GM12878 (cell line): ENCODE data around the gene NAP1L1. TPM values are rescaled to one million over a fixed set of nuclear protein-coding genes. Genes with fewer than 3 reads are reported as not detected.
A peak's percentile ranks its signal among the peaks of the same experiment; 100 is the strongest.

Experiments used
- ATAC-seq: fragments of 200-7000 bp; cut with Tn5 transposase; 3 replicates; pipeline ENCODE4 v1.9.1; 2020; ENCODE audit warnings: mild to moderate bottlenecking, moderate library complexity
- BruUV-seq: library from RNA; stranded (reverse); fragments of 400-500 nt; replicated peaks from 2 replicates; lab custom pipeline; 2021; lab: Mats Ljungman, UMichigan
- CTCF ChIA-PET: fragments of 300-600 bp; sonication (Branson Sonifier 250); formaldehyde crosslinking; extraction: SDS; loops from one replicate; lab custom pipeline; 2021; ENCODE audit warnings: inconsistent platforms; lab: Yijun Ruan, JAX
- POLR2A ChIA-PET: fragments of 350-600 bp; formaldehyde crosslinking; extraction: SDS; loops from one replicate; lab custom pipeline; 2021; ENCODE audit warnings: inconsistent platforms; lab: Charles Lee
- RAD21 ChIA-PET: fragments of 300-600 bp; sonication (Branson Sonifier 250); formaldehyde crosslinking; loops from one replicate; lab custom pipeline; 2023; ENCODE audit warnings: antibody characterized with exemption; ENCODE audit not compliant: unreplicated experiment; lab: Charles Lee
- SMC1A ChIA-PET: fragments of 300-600 bp; sonication (Branson Sonifier 250); formaldehyde crosslinking; loops from one replicate; lab custom pipeline; 2023; ENCODE audit not compliant: unreplicated experiment, uncharacterized antibody; lab: Charles Lee
- DNase-seq: peaks from one replicate; pipeline ENCODE4 v3.0.0-alpha.2; 2011; ENCODE audit warnings: low read depth, low spot score
- FAIRE-seq: peaks from 3 replicates; lab custom pipeline; 2011; peaks lifted over from hg19 to GRCh38; lab: Jason Lieb, UNC
- H2AFZ ChIP-seq: 2 replicates; pipeline ENCODE4 v1.6.0; 2011; ENCODE audit warnings: low read depth, low read length, control low read depth; ENCODE audit not compliant: control insufficient read depth
- H3K27ac ChIP-seq: 2 replicates; pipeline ENCODE4 v1.5.1; 2011; ENCODE audit warnings: control low read depth; ENCODE audit not compliant: control insufficient read depth, insufficient read depth
- H3K27me3 ChIP-seq, 2 experiments: replicated peaks in 1 of 2; 2 replicates each; pipeline versions ENCODE4 v1.6.0 to v1.6.1; 2011; ENCODE audit warnings: low read length in 1 of 2; ENCODE audit not compliant: control insufficient read depth in 2 of 2, insufficient read depth in 2 of 2
- H3K36me3 ChIP-seq, 2 experiments: 2 replicates each; pipeline ENCODE4 v1.5.1; 2011; ENCODE audit warnings: low read length in 1 of 2; ENCODE audit not compliant: control insufficient read depth in 2 of 2, insufficient read depth in 2 of 2
- H3K4me1 ChIP-seq: 2 replicates; pipeline ENCODE4 v1.6.1; 2011; ENCODE audit warnings: mild to moderate bottlenecking, low read length, moderate library complexity, mixed read lengths; ENCODE audit not compliant: control insufficient read depth, insufficient read depth
- H3K4me2 ChIP-seq: 2 replicates; pipeline ENCODE4 v1.6.0; 2011; ENCODE audit warnings: control low read depth; ENCODE audit not compliant: control insufficient read depth, insufficient read depth
- H3K4me3 ChIP-seq: fragments of 200-600 bp; sonication (generic); 2 replicates; pipeline ENCODE4 v1.5.1; 2016
- H3K79me2 ChIP-seq: 2 replicates; pipeline ENCODE4 v1.6.0; 2011; ENCODE audit warnings: low read length; ENCODE audit not compliant: control insufficient read depth, insufficient read depth
- H3K9ac ChIP-seq: 2 replicates; pipeline ENCODE4 v1.8.0; 2011; ENCODE audit warnings: low read length, control low read depth, mixed read lengths; ENCODE audit not compliant: control insufficient read depth, insufficient read depth
- H3K9me3 ChIP-seq: replicated peaks from 3 replicates; pipeline ENCODE4 v1.5.1; 2011; ENCODE audit warnings: mild to moderate bottlenecking, low read length; ENCODE audit not compliant: control insufficient read depth, insufficient read depth
- H4K20me1 ChIP-seq: 2 replicates; pipeline ENCODE4 v1.6.0; 2011; ENCODE audit not compliant: control insufficient read depth, insufficient read depth
- MEF2B ChIP-seq: fragments of 450-650 bp; IDR thresholded peaks from 2 replicates; pipeline ENCODE4 v1.6.1; 2018; ENCODE audit warnings: mild to moderate bottlenecking, moderate library complexity; ENCODE audit not compliant: partially characterized antibody, poor library complexity, severe bottlenecking
- POLR2AphosphoS5 ChIP-seq: IDR thresholded peaks from 2 replicates; pipeline ENCODE4 v1.6.1; 2011; ENCODE audit warnings: mild to moderate bottlenecking, low read length, inconsistent platforms
- TCF7 ChIP-seq: IDR thresholded peaks from 2 replicates; pipeline ENCODE4 v1.6.1; 2014; ENCODE audit warnings: antibody characterized with exemption, borderline replicate concordance
- WGBS: methylation state at CpG from one replicate; pipeline ENCODE4 v1.1.6; 2016; ENCODE audit warnings: low lambda C conversion rate; ENCODE audit not compliant: insufficient replicate concordance, insufficient coverage; ENCODE audit errors: missing lambda C conversion rate; 5-methylcytosine and 5-hydroxymethylcytosine counted together
- in situ Hi-C: fragments of 300-500 bp; cut with MboI; formaldehyde crosslinking; loops from 9 replicates; pipeline ENCODE4 v1.14.3; 2018; ENCODE audit warnings: mixed read lengths
- intact Hi-C: fragments of 100-400 bp; cut with micrococcal nuclease; formaldehyde crosslinking; loops from one replicate; pipeline ENCODE4 v1.14.2; 2022; ENCODE audit not compliant: unreplicated experiment
- polyA plus RNA-seq, 11 experiments: library from polyadenylated mRNA; depleted of rRNA in 4 of 11; unstranded in 6 of 11; stranded (reverse) in 5 of 11; fragments of >200 nt; fragmentation: Nextera tagmentation in 4 of 11; fragmentation: Illumina TruSeq in 1 of 11; extraction: Ambion mirVana in 4 of 11; extraction: Trizol in 1 of 11; gene quantifications; 1 replicate in 1 of 11; 2 replicates in 10 of 11; pipeline versions ENCODE4 v1.2.1 to v1.2.3, GENCODE V29; 2011 to 2016; ENCODE audit warnings: inconsistent platforms in 2 of 11, missing spikeins in 2 of 11, low read depth in 1 of 11
- total RNA-seq, 4 experiments: library from RNA; depleted of rRNA in 3 of 4; stranded (reverse); fragments of >200 nt in 3 of 4; fragmentation: Illumina TruSeq in 1 of 4; extraction: Trizol in 1 of 4; gene quantifications; 2 replicates each; pipeline versions ENCODE4 v1.2.1 to v1.2.3, GENCODE V29; 2013 to 2021
- TF ChIP-seq, protein P1 (sequence below): IDR thresholded peaks from 2 replicates; pipeline ENCODE4 v1.6.1; 2012; ENCODE audit warnings: low read length, inconsistent platforms

The NAP1L1 gene
- total and polyA plus RNA-seq, 10 of the 15 experiments (the other 5 are each of a cell fraction or from before 2014, with no cell fraction given) = 256 to 1,036 (median 536) TPM

DNA sequence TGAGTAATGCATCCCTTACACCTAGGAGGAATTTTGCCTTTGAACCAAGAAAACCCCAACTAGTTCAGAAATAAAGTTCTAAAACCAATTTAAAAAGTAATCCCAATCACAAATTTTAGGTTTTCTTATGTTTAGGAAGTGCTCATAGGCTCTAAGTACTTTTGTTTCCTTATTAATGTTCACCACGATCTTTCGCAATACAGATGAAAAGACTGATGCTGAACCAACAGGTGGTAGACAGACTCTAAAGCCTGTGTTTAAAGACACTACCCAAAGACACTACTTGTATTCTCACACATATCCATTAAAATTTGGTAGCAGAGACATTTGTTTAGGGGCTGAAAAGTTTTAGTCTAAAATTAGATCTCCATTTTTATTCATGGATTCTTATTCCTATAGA is 42.3 kb downstream of the NAP1L1 start:
- TF ChIP-seq TCF7 = no peak
- TF ChIP-seq, protein P1, sequence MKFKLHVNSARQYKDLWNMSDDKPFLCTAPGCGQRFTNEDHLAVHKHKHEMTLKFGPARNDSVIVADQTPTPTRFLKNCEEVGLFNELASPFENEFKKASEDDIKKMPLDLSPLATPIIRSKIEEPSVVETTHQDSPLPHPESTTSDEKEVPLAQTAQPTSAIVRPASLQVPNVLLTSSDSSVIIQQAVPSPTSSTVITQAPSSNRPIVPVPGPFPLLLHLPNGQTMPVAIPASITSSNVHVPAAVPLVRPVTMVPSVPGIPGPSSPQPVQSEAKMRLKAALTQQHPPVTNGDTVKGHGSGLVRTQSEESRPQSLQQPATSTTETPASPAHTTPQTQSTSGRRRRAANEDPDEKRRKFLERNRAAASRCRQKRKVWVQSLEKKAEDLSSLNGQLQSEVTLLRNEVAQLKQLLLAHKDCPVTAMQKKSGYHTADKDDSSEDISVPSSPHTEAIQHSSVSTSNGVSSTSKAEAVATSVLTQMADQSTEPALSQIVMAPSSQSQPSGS = 0 out of 2 replicates have a peak, but pooled peaks have one; percentile 6
- DNase-seq (no peak), FAIRE-seq (no peak), ATAC-seq (no peak)
- Histone ChIP-seq H3K4me3 (no peak overlapping the region), H3K36me3 (peaks cover 0 to 9% of the 10 kb centered on the region in 2 experiments; a peak in 2 of 4 replicates), H4K20me1 (no peaks in the 10 kb centered on the region), H3K9ac (no peak overlapping the region), H3K4me2 (no peak overlapping the region), H3K27me3 (no peaks in the 10 kb centered on the region), H3K4me1 (no peaks in the 10 kb centered on the region), H2AFZ (no peak overlapping the region), H3K9me3 (no peaks in the 10 kb centered on the region), H3K27ac (no peak overlapping the region), H3K79me2 (no peaks in the 10 kb centered on the region)
- SMC1A ChIA-PET = interaction anchor here (2.5 to 16.5 kb wide), 2 partner anchors 9 to 514 kb away, joined by 9 to 268 read pairs; no protein-coding TSS in a partner anchor
- in situ Hi-C loops (no loop called here), intact Hi-C loops (no loop called here)
- no TSS peak for BruUV-seq
- POLR2A ChIA-PET = no interaction called here
- RAD21 ChIA-PET = interaction anchor here (1.4 kb wide), 1 partner anchor 514 kb away, joined by 3 read pairs; no protein-coding TSS in a partner anchor
- WGBS = 98% methylated on average over 2 of the region's 2 CpGs
- CTCF ChIA-PET = interaction anchor here (1.5 kb wide), 1 partner anchor 484 kb away, joined by 4 read pairs; no protein-coding TSS in a partner anchor

DNA sequence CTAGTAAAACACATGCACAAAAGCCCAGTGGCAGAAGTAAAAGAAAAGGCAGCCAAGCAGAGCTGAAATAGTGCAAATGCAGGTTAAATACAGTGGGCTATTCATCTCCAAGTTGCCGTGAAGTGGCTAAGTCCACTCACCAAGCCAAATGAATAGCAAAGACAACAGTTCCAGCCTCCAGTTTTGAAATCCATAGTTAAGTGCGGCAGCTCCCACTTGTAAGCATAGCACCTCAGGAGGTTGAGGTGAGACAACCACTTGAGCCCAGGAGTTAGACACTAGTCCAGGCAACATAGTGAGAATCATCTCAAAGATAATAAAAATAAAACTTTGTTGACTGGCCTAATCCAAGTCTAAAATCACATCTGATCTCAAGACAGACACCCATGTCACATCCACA is 43.1 kb downstream of the NAP1L1 start:
- Histone ChIP-seq H4K20me1 (no peaks in the 10 kb centered on the region), H3K4me1 (no peaks in the 10 kb centered on the region), H3K4me2 (no peak overlapping the region), H3K79me2 (no peaks in the 10 kb centered on the region), H3K27me3 (no peaks in the 10 kb centered on the region), H3K4me3 (no peak overlapping the region), H3K27ac (no peak overlapping the region), H2AFZ (no peak overlapping the region), H3K36me3 (peaks cover 0 to 9% of the 10 kb centered on the region in 2 experiments; a peak in 2 of 4 replicates), H3K9ac (no peak overlapping the region), H3K9me3 (no peaks in the 10 kb centered on the region)
- no peak for ATAC-seq
- 70% methylated on average over 2 of the region's 2 CpGs for WGBS
- in situ Hi-C loops = no loop called here
- TF ChIP-seq MEF2B (no peak), POLR2AphosphoS5 (peak; percentile 24; the same call in 1 of the 2 replicates)
- no peak for DNase-seq
- intact Hi-C loops = no loop called here
- no peak for FAIRE-seq
- ChIA-PET POLR2A (interaction anchor here (1.1 kb wide), 1 partner anchor 13 kb away, joined by 3 read pairs; no protein-coding TSS in a partner anchor), SMC1A (interaction anchor here (1.1 to 16.5 kb wide), 3 partner anchors 415 to 556 kb away, joined by 3 to 268 read pairs (median 19); no protein-coding TSS in a partner anchor), RAD21 (interaction anchor here (2.2 to 2.4 kb wide), 2 partner anchors 10 to 306 kb away, joined by 6 to 14 read pairs; partner anchors contain the start of genes BBS10 and PHLDA1), CTCF (interaction anchor here (0.8 to 5.6 kb wide), 6 partner anchors 11 to 545 kb away, joined by 3 to 131 read pairs (median 4); no protein-coding TSS in a partner anchor)
- BruUV-seq = no TSS peak
